Gastrocnemius medialis (tissue), 4 donors: ENCODE data around the gene OAS3.

Experiments used
- CTCF ChIP-seq, 5 experiments: fragments of 450-650 bp in 3 of 5; fragments of 200-600 bp in 2 of 5; sonication (generic) in 2 of 5; IDR thresholded peaks in 4 of 5; conservative IDR thresholded peaks in 1 of 5; 1 replicate in 4 of 5; 2 replicates in 1 of 5; pipeline ENCODE4 v1.5.1; 2016 to 2019; ENCODE audit warnings: antibody characterized with exemption in 5 of 5, mild to moderate bottlenecking in 3 of 5, moderate library complexity in 3 of 5
- POLR2A ChIP-seq, 2 donors: fragments of 450-650 bp; IDR thresholded peaks; one replicate each; pipeline ENCODE4 v1.6.1; 2017; ENCODE audit warnings: antibody characterized with exemption in 2 of 2, mild to moderate bottlenecking in 2 of 2, moderate library complexity in 2 of 2

- TF ChIP-seq CTCF (IDR thresholded peaks at IDR 0.05 in 4 of 5, conservative IDR thresholded peaks at IDR 0.05 in 1 of 5), result no peak
- TF ChIP-seq POLR2A (IDR thresholded peaks at IDR 0.05), result no peak
These were observed 10.8 kb upstream of the OAS3 start for GRCh38 chr12:112927475-112927874.
